Body of pancreas (tissue), 4 donors: ENCODE measurements around the gene TESK1. TPM values are rescaled to one million over a fixed set of nuclear protein-coding genes. Genes with fewer than 3 reads are reported as not detected.
A peak's percentile ranks its signal among the peaks of the same experiment; 100 is the strongest.
"Not testable (repeated sequence)": the region's sequence is repeated elsewhere in the genome, so short reads cannot be mapped to it uniquely, and the experiment has no call there.

Experiments used
- ATAC-seq: fragments of 150-250 bp; one replicate; pipeline ENCODE4 v1.9.1; 2016
- DNase-seq, 4 donors: peaks; one replicate each; pipeline ENCODE4 v3.0.0-alpha.2; 2019
- H3K27ac ChIP-seq, 4 donors: fragments of 200-600 bp; sonication (generic); 1 replicate in 3 of 4; 2 replicates in 1 of 4; pipeline versions ENCODE4 v1.5.1 to v1.6.1; 2016 to 2019; ENCODE audit warnings: mild to moderate bottlenecking in 1 of 4, mixed read lengths in 1 of 4, moderate library complexity in 1 of 4
- H3K27me3 ChIP-seq, 2 donors: fragments of 200-600 bp; sonication (generic); one replicate each; pipeline ENCODE4 v1.6.0; 2016; ENCODE audit warnings: mild to moderate bottlenecking in 1 of 2
- H3K36me3 ChIP-seq, 2 donors: fragments of 200-600 bp; sonication (generic); replicated peaks in 1 of 2; 2 replicates each; pipeline ENCODE4 v1.5.1; 2016; ENCODE audit warnings: low read depth in 2 of 2; ENCODE audit not compliant: insufficient read depth in 1 of 2
- H3K4me1 ChIP-seq: fragments of 200-600 bp; sonication (generic); one replicate; pipeline ENCODE4 v1.6.0; 2016
- H3K4me3 ChIP-seq, 2 donors: fragments of 200-600 bp; sonication (generic); 1 replicate in 1 of 2; 2 replicates in 1 of 2; pipeline ENCODE4 v1.5.1; 2016 to 2019
- H3K9me3 ChIP-seq, 3 donors: fragments of 200-600 bp; sonication (generic); 1 replicate in 2 of 3; 2 replicates in 1 of 3; pipeline ENCODE4 v1.5.1; 2016
- POLR2A ChIP-seq, 3 donors: fragments of 450-650 bp; IDR thresholded peaks; one replicate each; pipeline ENCODE4 v1.6.1; 2016; ENCODE audit warnings: antibody characterized with exemption in 3 of 3, mild to moderate bottlenecking in 2 of 3
- WGBS, 2 donors: methylation state at CpG; one replicate each; pipeline ENCODE4 v1.1.5; 2017; 5-methylcytosine and 5-hydroxymethylcytosine counted together
- intact Hi-C: fragments of 100-400 bp; cut with DNase I; formaldehyde crosslinking; loops from one replicate; pipeline ENCODE4 v1.15.1; 2023
- total RNA-seq, 2 donors: library from RNA; depleted of rRNA; stranded (reverse); fragments of >200 nt; gene quantifications; one replicate each; pipeline ENCODE4 v1.1.0, GENCODE V29; 2016
- TF ChIP-seq, protein P1 (sequence below), 7 experiments: fragments of 450-650 bp in 4 of 7; fragments of 200-600 bp in 3 of 7; sonication (generic) in 3 of 7; IDR thresholded peaks; one replicate each; pipeline ENCODE4 v1.5.1; 2016 to 2019; ENCODE audit warnings: antibody characterized with exemption in 7 of 7

Gene TESK1
- total RNA-seq, 2 donors from 2014 or later = 13.0 to 20.1 TPM

DNA sequence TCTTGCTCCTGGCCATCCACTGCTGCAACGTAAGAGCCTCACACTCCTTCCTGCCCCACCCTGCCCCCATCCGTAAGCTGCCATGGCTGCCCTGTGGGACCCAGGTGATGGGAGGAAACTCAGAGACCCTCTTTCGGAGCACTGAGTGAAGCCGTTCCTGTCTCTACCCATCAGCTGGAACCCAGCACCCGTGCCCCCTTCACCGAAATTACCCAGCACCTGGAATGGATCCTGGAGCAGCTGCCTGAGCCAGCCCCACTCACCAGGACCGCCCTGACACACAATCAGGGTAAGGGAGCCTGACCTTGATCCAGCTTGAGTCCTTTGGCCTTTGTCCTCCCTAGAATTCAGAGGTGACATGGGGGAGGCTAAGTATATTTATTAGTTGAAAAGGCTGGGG, 3.2 kb downstream of the TESK1 start:
- Histone ChIP-seq H3K9me3 (no peaks in the 10 kb centered on the region), H3K4me3 (no peak overlapping the region), H3K27ac (no peak overlapping the region), H3K36me3 (peaks cover 0 to 2% of the 10 kb centered on the region in 2 donors), H3K4me1 (peaks cover 19% of the 10 kb centered on the region), H3K27me3 (no peaks in the 10 kb centered on the region)
- no peak for ATAC-seq
- TF ChIP-seq, protein P1, sequence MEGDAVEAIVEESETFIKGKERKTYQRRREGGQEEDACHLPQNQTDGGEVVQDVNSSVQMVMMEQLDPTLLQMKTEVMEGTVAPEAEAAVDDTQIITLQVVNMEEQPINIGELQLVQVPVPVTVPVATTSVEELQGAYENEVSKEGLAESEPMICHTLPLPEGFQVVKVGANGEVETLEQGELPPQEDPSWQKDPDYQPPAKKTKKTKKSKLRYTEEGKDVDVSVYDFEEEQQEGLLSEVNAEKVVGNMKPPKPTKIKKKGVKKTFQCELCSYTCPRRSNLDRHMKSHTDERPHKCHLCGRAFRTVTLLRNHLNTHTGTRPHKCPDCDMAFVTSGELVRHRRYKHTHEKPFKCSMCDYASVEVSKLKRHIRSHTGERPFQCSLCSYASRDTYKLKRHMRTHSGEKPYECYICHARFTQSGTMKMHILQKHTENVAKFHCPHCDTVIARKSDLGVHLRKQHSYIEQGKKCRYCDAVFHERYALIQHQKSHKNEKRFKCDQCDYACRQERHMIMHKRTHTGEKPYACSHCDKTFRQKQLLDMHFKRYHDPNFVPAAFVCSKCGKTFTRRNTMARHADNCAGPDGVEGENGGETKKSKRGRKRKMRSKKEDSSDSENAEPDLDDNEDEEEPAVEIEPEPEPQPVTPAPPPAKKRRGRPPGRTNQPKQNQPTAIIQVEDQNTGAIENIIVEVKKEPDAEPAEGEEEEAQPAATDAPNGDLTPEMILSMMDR (IDR thresholded peaks at IDR 0.05) = no peak
- 92% methylated on average over 7 of the region's 7 CpGs for WGBS, 2 donors
- no peak for DNase-seq
- intact Hi-C loops = no loop called here

DNA sequence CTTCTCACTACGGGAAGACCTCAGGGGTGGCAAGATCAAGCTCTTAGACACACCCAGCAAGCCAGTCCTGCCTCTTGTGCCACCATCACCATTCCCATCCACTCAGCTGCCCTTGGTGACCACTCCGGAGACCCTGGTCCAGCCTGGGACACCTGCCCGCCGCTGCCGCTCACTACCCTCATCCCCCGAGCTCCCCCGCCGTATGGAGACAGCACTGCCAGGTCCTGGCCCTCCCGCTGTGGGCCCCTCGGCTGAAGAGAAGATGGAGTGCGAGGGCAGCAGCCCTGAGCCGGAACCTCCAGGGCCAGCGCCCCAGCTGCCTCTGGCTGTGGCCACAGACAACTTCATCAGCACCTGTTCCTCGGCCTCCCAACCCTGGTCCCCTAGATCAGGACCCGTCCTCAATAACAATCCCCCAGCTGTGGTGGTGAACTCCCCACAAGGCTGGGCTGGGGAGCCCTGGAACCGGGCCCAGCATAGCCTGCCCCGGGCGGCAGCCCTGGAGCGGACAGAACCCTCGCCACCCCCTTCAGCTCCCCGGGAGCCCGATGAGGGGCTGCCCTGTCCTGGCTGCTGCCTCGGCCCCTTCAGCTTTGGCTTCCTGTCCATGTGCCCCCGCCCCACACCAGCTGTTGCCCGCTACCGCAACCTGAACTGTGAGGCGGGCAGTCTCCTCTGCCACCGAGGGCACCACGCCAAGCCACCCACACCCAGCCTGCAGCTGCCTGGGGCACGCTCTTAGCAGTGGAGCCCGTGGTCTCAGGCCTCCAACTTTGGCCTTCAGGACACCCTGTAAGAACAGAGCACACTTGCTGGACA, 4.1 kb downstream of the TESK1 start:
- no peak overlapping the region for H3K27ac ChIP-seq
- H3K4me1 ChIP-seq = peaks cover 14% of the 10 kb centered on the region
- DNase-seq (no peak), ATAC-seq (no peak)
- peaks cover 0 to 2% of the 10 kb centered on the region in 2 donors for H3K36me3 ChIP-seq
- H3K9me3 ChIP-seq = no peaks in the 10 kb centered on the region
- intact Hi-C loops = no loop called here
- H3K27me3 ChIP-seq = no peaks in the 10 kb centered on the region
- no peak overlapping the region for H3K4me3 ChIP-seq
- 87 to 91% methylated on average over 13 to 30 of the region's 31 CpGs for WGBS, 2 donors
- no peak for TF ChIP-seq POLR2A (IDR thresholded peaks at IDR 0.05)
- TF ChIP-seq, protein P1 (IDR thresholded peaks at IDR 0.05) = no peak

DNA sequence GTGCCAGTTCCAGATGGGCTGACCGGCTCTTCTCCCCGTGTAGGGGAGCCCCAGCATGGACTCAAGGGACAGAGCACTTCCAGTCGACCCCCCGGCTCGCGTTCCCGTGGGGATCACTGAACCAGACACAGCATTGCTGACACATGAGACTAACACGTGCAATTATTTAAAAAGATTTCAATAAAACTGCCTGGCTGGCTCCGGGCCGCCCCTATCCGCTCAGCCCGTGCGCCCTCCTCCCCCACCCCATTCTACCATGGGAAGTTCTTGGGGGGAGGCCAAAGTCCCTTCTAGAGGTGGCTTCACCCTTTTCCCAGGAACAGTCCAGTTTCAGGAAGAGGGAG, 4.7 kb downstream of the TESK1 start:
- intact Hi-C loops = no loop called here
- no peaks in the 10 kb centered on the region for H3K27me3 ChIP-seq
- DNase-seq (peak in 1 of 4 donors; percentile 20), ATAC-seq (no peak)
- H3K4me3 ChIP-seq = no peak overlapping the region
- WGBS, 2 donors = 87 to 90% methylated on average over 10 to 13 of the region's 13 CpGs
- TF ChIP-seq POLR2A (IDR thresholded peaks at IDR 0.05) = no peak
- TF ChIP-seq, protein P1 (IDR thresholded peaks at IDR 0.05) = no peak
- peaks cover 14% of the 10 kb centered on the region for H3K4me1 ChIP-seq
- peaks cover 0 to 2% of the 10 kb centered on the region in 2 donors for H3K36me3 ChIP-seq
- H3K9me3 ChIP-seq = no peaks in the 10 kb centered on the region
- H3K27ac ChIP-seq = no peak overlapping the region

DNA sequence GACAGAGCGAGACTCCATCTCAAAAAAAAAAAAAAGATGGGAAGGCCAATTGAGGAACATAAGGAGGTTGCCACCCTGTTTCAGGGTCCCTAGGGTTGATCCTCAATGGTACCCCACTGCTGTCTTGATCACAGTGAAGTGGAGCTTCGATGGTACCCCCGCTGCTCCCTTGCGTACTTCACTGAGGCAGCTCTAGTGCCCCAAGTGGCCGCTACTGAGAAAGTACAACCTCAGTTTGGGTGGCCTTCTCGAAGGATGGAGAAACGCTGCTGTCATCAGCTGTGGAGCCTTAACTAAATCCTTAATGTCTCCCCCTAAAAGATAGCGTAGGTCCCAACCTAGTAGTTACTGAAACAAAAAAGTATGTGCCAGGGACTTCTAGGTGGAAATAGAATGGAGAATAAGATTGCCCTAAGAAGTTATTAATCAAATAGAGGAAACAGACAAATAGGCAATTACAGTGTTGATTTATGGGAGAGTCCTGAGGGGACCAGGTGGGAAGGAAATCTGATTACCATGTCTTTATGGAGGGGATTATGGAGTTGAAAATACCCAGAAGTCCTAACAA, 6.3 kb downstream of the TESK1 start:
- ATAC-seq = peak; percentile 70
- 16 to 22% methylated on average over 8 of the region's 8 CpGs for WGBS, 2 donors
- no peak overlapping the region for H3K27ac ChIP-seq

DNA sequence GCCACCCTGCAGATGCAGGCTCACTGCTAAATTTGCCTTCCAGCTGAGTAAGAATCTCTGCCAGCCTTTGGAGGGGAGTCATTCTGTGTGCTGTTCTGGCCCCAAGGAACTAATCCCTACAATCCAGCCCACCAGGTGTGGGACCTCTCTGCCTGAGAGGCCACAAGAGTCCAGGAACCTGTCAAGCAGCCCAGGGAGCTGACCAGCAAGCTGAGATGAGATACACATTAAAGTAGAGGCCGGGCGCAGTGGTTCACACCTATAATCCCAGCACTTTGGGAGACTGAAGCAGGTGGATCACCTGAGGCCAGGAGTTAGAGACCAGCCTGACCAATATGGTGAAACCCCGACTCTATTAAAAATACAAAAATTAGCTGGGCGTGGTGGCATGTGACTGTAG, 7.0 kb downstream of the TESK1 start:
- DNase-seq, intact Hi-C loops, H3K4me3 ChIP-seq, H3K27me3 ChIP-seq, H3K36me3 ChIP-seq, ATAC-seq, H3K9me3 ChIP-seq, H3K4me1 ChIP-seq, H3K27ac ChIP-seq: not testable (repeated sequence)
- 80 to 97% methylated on average over 4 of the region's 4 CpGs for WGBS, 2 donors

More for the DNA sequence above, 6.3 kb downstream of the TESK1 start:
- H3K4me3 ChIP-seq = no peak overlapping the region
- no peaks in the 10 kb centered on the region for H3K27me3 ChIP-seq
- peak; percentile 48 to 59 (median 52) for DNase-seq
- TF ChIP-seq POLR2A (IDR thresholded peaks at IDR 0.05) = peak in 1 of 3 donors; percentile 3
- TF ChIP-seq, protein P1 (IDR thresholded peaks at IDR 0.05) = peak; percentile 23 to 58 (median 49)
- H3K9me3 ChIP-seq = no peaks in the 10 kb centered on the region
- peaks cover 8% of the 10 kb centered on the region for H3K4me1 ChIP-seq
- intact Hi-C loops = no loop called here
- peaks cover 0 to 2% of the 10 kb centered on the region in 2 donors for H3K36me3 ChIP-seq
